ENCODE results near the gene THRB.

Gene THRB

DNA sequence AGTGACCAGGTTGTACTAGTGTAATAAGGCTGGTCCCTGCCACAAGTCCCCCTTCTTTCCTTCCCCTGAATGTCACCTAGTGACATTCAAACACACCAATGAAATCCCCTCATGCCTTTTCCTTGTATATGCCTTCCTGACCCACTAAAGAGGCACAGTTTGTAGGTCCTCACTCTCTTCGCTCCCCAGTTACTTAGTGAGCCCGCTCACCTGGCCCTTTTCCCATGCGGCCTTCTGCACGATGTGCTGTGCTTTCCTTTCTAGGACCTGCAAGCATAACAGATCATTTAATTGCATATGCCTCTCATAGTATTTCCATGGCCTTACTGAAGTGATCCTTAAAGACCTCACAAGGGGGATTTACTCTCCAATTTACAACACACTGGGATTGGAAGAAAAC is 146.3 kb downstream of the THRB start:
- no peak for DNase-seq (ENCODE audit: low read depth)

- no peak for DNase-seq (ENCODE audit: low read depth)
Measured at GRCh38 chr3:24344784-24345439, 149.7 kb downstream of the THRB start.

DNA sequence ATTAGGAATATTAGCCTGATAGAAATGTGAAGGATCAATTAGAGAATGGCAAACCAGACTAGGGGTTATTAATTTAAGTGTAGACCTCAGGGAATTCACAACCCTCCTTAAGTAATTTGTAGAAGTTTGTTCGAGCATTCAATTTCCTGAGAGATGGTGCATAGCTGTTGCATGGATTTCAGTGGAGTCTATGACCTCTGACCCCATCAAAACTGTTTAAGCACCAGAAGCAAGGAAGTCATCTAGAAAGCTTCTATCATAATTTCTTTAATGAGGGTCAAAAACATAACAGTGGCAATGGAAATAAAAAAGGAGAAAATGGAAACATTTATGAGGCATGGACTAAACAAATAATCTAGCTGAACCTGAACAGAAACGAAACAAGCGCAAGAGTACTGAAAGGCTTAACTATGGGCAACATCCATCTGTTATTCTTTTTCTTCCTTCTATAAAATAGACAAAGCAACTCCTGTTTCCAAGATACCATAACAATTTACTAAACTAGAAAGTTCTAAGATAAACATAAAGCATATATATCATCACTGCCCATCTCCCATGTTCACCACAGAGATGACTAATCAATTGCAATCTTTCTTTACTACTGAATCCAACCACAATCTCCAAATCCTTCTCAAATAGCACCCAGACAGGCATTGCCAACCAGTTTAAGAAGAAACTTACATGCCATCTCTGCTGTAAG is 151.4 kb downstream of the THRB start:
- DNase-seq (ENCODE audit: low read depth) = no peak

- no peak for DNase-seq (ENCODE audit: low read depth)
Measured at GRCh38 chr3:24342275-24342674, 152.4 kb downstream of the THRB start.

GRCh38 chr3:24341668-24342067 is 153.0 kb downstream of the THRB start:
- no peak for DNase-seq (ENCODE audit: low read depth)

- DNase-seq (ENCODE audit: low read depth) = no peak
Measured at GRCh38 chr3:24340966-24341365, 153.7 kb downstream of the THRB start.

- no peak for DNase-seq (ENCODE audit: low read depth)
Measured at GRCh38 chr3:24340161-24340560, 154.5 kb downstream of the THRB start.

- DNase-seq (ENCODE audit: low read depth) = no peak
Measured at GRCh38 chr3:24339266-24339825, 155.3 kb downstream of the THRB start.

GRCh38 chr3:24338409-24339130 is 156.1 kb downstream of the THRB start:
- DNase-seq (ENCODE audit: low read depth) = no peak

GRCh38 chr3:24336101-24336500 is 158.5 kb downstream of the THRB start:
- DNase-seq (ENCODE audit: low read depth) = no peak

GRCh38 chr3:24332092-24332491 is 162.6 kb downstream of the THRB start:
- DNase-seq (ENCODE audit: low read depth) = no peak

DNA sequence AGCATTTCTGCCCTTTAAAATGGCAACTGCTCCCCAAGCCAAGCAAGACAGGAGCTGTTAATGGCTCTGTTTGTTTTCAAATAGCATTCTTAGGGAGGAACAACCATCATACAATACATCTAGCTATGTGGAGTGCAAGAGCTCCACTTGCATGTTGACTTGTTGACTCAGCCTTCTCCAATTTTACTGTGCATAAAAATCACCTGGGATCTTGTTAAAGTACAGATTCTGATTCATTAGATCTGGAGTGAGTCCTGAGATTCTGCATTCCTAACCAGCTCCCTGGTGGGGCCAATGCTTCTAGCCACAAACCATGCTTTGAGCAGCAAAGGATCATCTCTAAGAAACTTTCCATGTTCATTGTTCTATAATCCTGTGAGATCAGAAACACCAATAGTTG is 171.4 kb downstream of the THRB start:
- DNase-seq (ENCODE audit: low read depth) = no peak

- no peak for DNase-seq (ENCODE audit: low read depth)
Measured at GRCh38 chr3:24320601-24321000, 174.0 kb downstream of the THRB start.

- DNase-seq (ENCODE audit: low read depth) = no peak
Measured at GRCh38 chr3:24318677-24319287, 175.9 kb downstream of the THRB start.

GRCh38 chr3:24316887-24317383 is 177.7 kb downstream of the THRB start:
- no peak for DNase-seq (ENCODE audit: low read depth)

GRCh38 chr3:24315971-24316370 is 178.7 kb downstream of the THRB start:
- DNase-seq (ENCODE audit: low read depth) = no peak

GRCh38 chr3:24315356-24315755 is 179.3 kb downstream of the THRB start:
- DNase-seq (ENCODE audit: low read depth) = no peak

GRCh38 chr3:24311881-24312280 is 182.8 kb downstream of the THRB start:
- no peak for DNase-seq (ENCODE audit: low read depth)

GRCh38 chr3:24310887-24311286 is 183.8 kb downstream of the THRB start:
- DNase-seq (ENCODE audit: low read depth) = no peak

DNA sequence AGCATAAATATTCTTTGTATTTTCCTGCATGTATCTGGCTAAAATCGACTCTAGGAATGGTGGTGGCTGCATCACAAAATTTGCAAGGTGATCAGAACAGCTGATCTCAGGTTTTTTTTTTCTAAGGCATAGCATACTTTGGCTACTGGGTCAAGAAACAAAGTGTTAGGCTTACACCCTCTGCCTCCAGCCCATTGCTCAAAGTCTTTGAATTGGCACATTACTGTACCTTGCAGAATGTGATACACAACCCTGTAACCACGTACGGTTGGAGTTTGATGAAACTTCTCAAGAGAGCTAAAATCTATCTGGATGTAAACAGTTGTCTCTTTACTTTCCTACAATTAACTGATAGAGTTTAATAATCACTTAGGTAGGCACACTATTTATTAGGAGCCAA is 188.1 kb downstream of the THRB start:
- no peak for DNase-seq (ENCODE audit: low read depth)

DNA sequence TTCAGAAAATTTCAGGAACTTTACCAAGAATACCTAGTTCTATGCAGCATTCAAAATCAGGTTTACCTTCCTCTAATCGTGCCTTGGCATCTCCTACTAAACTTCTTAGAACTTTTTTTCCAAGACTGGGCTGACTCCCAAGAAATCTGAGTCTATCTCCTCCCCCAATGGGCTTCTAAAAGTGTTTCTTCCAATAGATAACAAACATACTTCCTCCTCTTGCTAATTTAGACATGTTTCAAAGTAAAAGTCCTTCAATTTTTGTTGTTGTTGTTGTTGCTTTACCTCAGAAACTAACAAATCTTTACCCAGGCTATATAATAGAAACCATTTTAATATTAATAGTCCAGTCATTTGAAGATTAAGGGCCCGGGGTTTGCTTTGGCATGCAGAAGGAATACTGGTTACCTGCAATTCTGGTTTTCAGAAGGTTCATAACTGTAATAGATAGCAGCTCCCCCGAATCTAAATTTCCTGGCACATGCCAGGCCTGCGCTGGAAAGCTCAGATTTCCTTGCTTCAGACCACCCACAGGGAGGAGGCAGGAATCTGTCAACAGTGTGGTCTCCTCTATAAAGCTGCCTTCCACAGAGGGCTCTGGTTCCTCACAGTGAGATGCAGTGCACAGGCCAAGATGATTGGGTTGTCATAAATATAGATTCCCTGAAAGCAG is 188.7 kb downstream of the THRB start:
- no peak for DNase-seq (ENCODE audit: low read depth)

All from activated gamma-delta T cell treated with anti-CD3 and anti-CD28 coated beads, Interleukin-2, amount 50 U/mL, for 16 hours (primary cell).